Thoracic aorta (tissue), 2 donors: ENCODE data around the gene CPB1. TPM values are rescaled to one million over a fixed set of nuclear protein-coding genes. Genes with fewer than 3 reads are reported as not detected.

Experiments
- ATAC-seq: fragments of 150-250 bp; one replicate; pipeline ENCODE4 v1.8.0; 2017; ENCODE audit warnings: low read depth; ENCODE audit not compliant: insufficient number of reproducible peaks, low FRiP score
- DNase-seq: peaks from one replicate; pipeline ENCODE4 v3.0.0-alpha.2; 2020; ENCODE audit warnings: low spot score
- H3K27ac ChIP-seq, 2 donors: fragments of 200-600 bp; sonication (generic); 1 replicate in 1 of 2; 2 replicates in 1 of 2; pipeline ENCODE4 v1.5.1; 2016; ENCODE audit warnings: mild to moderate bottlenecking in 2 of 2, moderate library complexity in 2 of 2
- H3K27me3 ChIP-seq: fragments of 200-600 bp; sonication (generic); replicated peaks from 2 replicates; pipeline ENCODE4 v1.6.0; 2016; ENCODE audit warnings: mild to moderate bottlenecking; ENCODE audit not compliant: insufficient read depth
- H3K36me3 ChIP-seq: fragments of 200-600 bp; sonication (generic); one replicate; pipeline ENCODE4 v1.5.1; 2016
- H3K4me1 ChIP-seq, 2 donors: fragments of 200-600 bp; sonication (generic); 1 replicate in 1 of 2; 2 replicates in 1 of 2; pipeline versions ENCODE4 v1.5.1 to v1.6.0; 2016; ENCODE audit warnings: low read depth in 2 of 2, mild to moderate bottlenecking in 1 of 2; ENCODE audit not compliant: control insufficient read depth in 1 of 2
- H3K4me3 ChIP-seq: fragments of 200-600 bp; sonication (generic); 2 replicates; pipeline ENCODE4 v1.5.1; 2016; ENCODE audit warnings: mild to moderate bottlenecking
- H3K9me3 ChIP-seq: fragments of 200-600 bp; sonication (generic); 2 replicates; pipeline ENCODE4 v1.5.1; 2016
- CTCF ChIP-seq: fragments of 200-600 bp; sonication (generic); IDR thresholded peaks from one replicate; pipeline ENCODE4 v1.5.1; 2019; ENCODE audit warnings: antibody characterized with exemption
- total RNA-seq, 2 donors: library from RNA; depleted of rRNA; stranded (reverse); fragments of >200 nt; gene quantifications; one replicate each; pipeline versions ENCODE4 v1.1.0 to v1.2.3, GENCODE V29; 2016

The CPB1 gene
- total RNA-seq, 2 donors from 2014 or later, result 0.95 to 3.5 TPM

GRCh38 chr3:148797795-148798194 is 29.8 kb upstream of the CPB1 start:
- no peak overlapping the region for H3K27ac ChIP-seq
- no peaks in the 10 kb centered on the region for H3K9me3 ChIP-seq
- no peaks in the 10 kb centered on the region for H3K36me3 ChIP-seq
- no peaks in the 10 kb centered on the region for H3K4me1 ChIP-seq
- no peak for DNase-seq
- no peak overlapping the region for H3K4me3 ChIP-seq
- no peak for TF ChIP-seq CTCF
- no peak for ATAC-seq
- no peaks in the 10 kb centered on the region for H3K27me3 ChIP-seq

GRCh38 chr3:148800414-148800813 is 27.2 kb upstream of the CPB1 start:
- Histone ChIP-seq H3K9me3 (no peaks in the 10 kb centered on the region), H3K27me3 (no peaks in the 10 kb centered on the region), H3K4me1 (no peaks in the 10 kb centered on the region), H3K27ac (no peak overlapping the region), H3K4me3 (no peak overlapping the region), H3K36me3 (no peaks in the 10 kb centered on the region)
- no peak for DNase-seq
- no peak for ATAC-seq
- no peak for TF ChIP-seq CTCF

- TF ChIP-seq CTCF, result no peak
These were observed 17.8 kb upstream of the CPB1 start for GRCh38 chr3:148809835-148810234.

GRCh38 chr3:148815316-148816110 is 12.1 kb upstream of the CPB1 start:
- H3K36me3 ChIP-seq, result no peaks in the 10 kb centered on the region
- DNase-seq (no peak), ATAC-seq (no peak)
- no peaks in the 10 kb centered on the region for H3K27me3 ChIP-seq
- no peak overlapping the region for H3K4me3 ChIP-seq
- H3K4me1 ChIP-seq, result no peaks in the 10 kb centered on the region
- TF ChIP-seq CTCF, result no peak
- H3K27ac ChIP-seq, result no peak overlapping the region
- H3K9me3 ChIP-seq, result no peaks in the 10 kb centered on the region

More at GRCh38 chr3:148809835-148810234, 17.8 kb upstream of the CPB1 start:
- DNase-seq, result no peak
- H3K9me3 ChIP-seq, result no peaks in the 10 kb centered on the region
- H3K4me3 ChIP-seq, result no peak overlapping the region
- H3K27me3 ChIP-seq, result no peaks in the 10 kb centered on the region
- no peak overlapping the region for H3K27ac ChIP-seq
- no peak for ATAC-seq
- H3K4me1 ChIP-seq, result no peaks in the 10 kb centered on the region
- H3K36me3 ChIP-seq, result no peaks in the 10 kb centered on the region

GRCh38 chr3:148816427-148816826 is 11.2 kb upstream of the CPB1 start:
- no peak for DNase-seq

More at GRCh38 chr3:148816427-148816826, 11.2 kb upstream of the CPB1 start:
- no peaks in the 10 kb centered on the region for H3K36me3 ChIP-seq
- TF ChIP-seq CTCF, result no peak
- H3K27me3 ChIP-seq, result no peaks in the 10 kb centered on the region
- H3K4me3 ChIP-seq, result no peak overlapping the region
- ATAC-seq, result no peak
- no peaks in the 10 kb centered on the region for H3K9me3 ChIP-seq
- no peak overlapping the region for H3K27ac ChIP-seq
- no peaks in the 10 kb centered on the region for H3K4me1 ChIP-seq
